ENCODE data around the gene SCAF1.

- TF ChIP-seq, protein P1, sequence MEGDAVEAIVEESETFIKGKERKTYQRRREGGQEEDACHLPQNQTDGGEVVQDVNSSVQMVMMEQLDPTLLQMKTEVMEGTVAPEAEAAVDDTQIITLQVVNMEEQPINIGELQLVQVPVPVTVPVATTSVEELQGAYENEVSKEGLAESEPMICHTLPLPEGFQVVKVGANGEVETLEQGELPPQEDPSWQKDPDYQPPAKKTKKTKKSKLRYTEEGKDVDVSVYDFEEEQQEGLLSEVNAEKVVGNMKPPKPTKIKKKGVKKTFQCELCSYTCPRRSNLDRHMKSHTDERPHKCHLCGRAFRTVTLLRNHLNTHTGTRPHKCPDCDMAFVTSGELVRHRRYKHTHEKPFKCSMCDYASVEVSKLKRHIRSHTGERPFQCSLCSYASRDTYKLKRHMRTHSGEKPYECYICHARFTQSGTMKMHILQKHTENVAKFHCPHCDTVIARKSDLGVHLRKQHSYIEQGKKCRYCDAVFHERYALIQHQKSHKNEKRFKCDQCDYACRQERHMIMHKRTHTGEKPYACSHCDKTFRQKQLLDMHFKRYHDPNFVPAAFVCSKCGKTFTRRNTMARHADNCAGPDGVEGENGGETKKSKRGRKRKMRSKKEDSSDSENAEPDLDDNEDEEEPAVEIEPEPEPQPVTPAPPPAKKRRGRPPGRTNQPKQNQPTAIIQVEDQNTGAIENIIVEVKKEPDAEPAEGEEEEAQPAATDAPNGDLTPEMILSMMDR (conservative IDR thresholded peaks at IDR 0.05; ENCODE audit: low read depth, low read length): no peak
- TF ChIP-seq EZH2phosphoT487 (IDR thresholded peaks at IDR 0.05; ENCODE audit: borderline replicate concordance, low read length) (no peak), EZH2 (IDR thresholded peaks at IDR 0.05; ENCODE audit: low read length, unreplicated experiment) (no peak)
These were observed 11.4 kb downstream of the SCAF1 start for GRCh38 chr19:49653466-49653806.

Measured in PC-3 (cell line).